Heart left ventricle (tissue), 13 donors: Measurements from ENCODE around the gene ETV4.

Experiments used
- CTCF ChIP-seq, 12 donors: fragments of 200-600 bp; sonication (generic) in 4 of 12; IDR thresholded peaks; one replicate each; pipeline versions ENCODE4 v1.5.0 to v1.8.0; 2018 to 2022; ENCODE audit warnings: antibody characterized with exemption in 12 of 12, mild to moderate bottlenecking in 5 of 12
- POLR2A ChIP-seq, 2 donors: fragments of 450-650 bp; IDR thresholded peaks; one replicate each; pipeline ENCODE4 v1.6.1; 2017; ENCODE audit warnings: antibody characterized with exemption in 2 of 2, mild to moderate bottlenecking in 2 of 2, moderate library complexity in 2 of 2
- donor health status: ischemic (EF 13 %, LVEDD 7.1; RV severe dilation, severe dysfunction).
- donor health status: DM: no; HTN: yes; CAD: no.
- donor health status: DM: no; HTN: no; CAD: no.
- donor health status: ischemic (EF 25% LVEDD 6.9; RV normal size, moderate dysfunction).
- donor health status: ischemic (EF 25% LVEDD 5.7; RV mildly dilated, moderate dysfunction).
- donor health status: ischemic (EF 35%, LVEDD 5.7; RV mildly dilated, moderate dysfunction).
- donor health status: nonischemic (EF 11% LVEDD 7.7; RV severe dilation, severe dysfunction).
- donor health status: DM: yes; HTN: yes; CAD: no.
- donor health status: PGD.
- donor health status: ischemic (EF 29% LVEDD 5.4; RV normal size, mild dysfunction).
- donor health status: nonischemic (EF 23%, LVEDD 6.1; RV moderate dilation, normal function).

GRCh38 chr17:43533699-43534098, 12.4 kb downstream of the ETV4 start:
- TF ChIP-seq CTCF (IDR thresholded peaks at IDR 0.05) (no peak), POLR2A (IDR thresholded peaks at IDR 0.05) (no peak)
